ENCODE results near the gene MED13L.

MED13L gene

DNA sequence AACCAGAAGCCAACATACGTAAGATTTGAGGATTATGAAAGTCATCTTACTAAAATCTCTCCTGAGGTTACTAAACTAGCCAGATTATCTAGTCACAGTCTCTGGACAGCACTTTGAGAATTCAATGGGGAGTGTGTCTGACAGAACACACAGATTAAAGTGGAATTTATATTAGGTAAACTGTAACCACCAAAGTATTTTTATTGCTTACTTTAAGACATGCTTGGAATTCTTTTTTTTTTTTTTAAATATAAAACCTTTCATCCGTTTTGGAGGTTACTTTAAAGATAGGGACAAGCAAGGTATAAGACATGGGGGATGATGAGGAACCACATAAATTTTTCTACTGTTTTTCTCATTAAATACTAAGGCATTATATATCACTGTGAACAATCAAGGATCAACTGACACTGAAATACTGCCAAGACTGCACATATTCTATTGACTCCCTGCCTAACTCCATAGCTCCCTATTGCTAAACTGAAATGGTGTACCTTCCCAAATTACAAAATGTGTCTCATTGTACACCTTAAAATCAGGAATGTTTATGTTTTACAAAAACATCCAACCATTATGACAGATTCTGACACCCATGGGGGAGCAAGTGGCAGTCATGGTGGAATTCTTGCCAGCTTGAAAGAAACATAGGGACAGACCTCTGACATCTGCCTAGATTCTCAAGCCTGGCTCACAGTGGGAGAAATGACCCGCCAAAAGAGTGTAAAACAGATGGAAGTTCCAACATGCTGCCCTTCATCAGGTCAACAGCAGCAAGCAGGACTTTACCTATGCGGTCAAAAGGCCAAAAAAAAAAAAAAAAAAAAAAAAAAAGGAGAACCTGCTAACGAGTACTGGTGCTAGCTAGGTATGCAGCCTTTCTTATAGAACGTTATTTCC, 239.3 kb downstream of the MED13L start:
- TF ChIP-seq CTCF (IDR thresholded peaks at IDR 0.05), result no peak

DNA sequence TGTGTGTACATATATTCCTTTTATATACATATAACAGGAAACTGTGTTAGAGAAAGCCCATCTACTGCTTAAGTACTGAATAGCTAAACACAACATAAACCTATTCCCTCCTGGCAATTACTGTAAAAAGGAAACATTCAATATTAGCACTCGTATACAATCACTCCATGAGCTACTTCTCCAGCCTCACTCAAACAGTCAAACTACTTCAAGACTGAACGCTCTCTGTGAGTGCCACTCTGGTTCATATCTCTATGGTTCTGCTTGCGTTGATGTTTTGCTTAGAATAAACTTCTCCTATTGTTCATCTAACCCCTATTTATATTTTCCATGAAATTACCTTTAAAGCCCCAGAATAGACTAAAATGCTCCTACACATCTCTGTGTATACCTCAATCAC, 243.7 kb downstream of the MED13L start:
- no peak for TF ChIP-seq CTCF (IDR thresholded peaks at IDR 0.05)

DNA sequence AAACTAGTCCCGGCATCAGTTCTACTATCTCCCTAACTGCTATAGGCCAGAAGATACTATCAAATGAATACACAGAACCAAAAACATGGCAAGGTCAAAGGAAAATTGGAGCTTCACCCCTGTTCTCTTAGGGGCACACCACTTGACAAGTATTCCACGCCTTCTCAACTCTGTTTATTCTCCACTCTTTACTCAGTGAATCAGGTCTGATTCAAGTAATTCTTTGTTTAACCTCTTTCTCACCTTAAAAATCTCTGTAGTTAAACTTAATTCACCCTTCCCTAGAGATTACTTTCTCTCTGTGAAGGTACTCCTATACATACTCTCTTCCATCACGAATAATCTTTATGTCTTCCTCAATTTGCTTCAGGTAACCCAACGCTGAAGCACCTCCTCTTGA, 248.9 kb downstream of the MED13L start:
- TF ChIP-seq CTCF (IDR thresholded peaks at IDR 0.05), result no peak

DNA sequence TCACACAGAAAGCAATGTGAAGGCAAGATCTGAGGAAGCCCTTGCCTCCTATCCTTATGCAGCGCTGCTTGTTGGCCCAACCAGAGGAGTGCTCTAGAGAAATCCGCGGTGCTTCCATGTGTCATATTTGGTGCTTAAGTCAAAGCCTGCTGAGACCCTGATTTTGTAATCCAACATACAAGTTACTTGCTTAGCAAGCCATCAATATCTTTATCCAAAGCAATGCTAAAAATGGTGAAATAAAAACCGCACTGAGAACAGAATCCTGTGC, 250.0 kb downstream of the MED13L start:
- no peak for TF ChIP-seq CTCF (IDR thresholded peaks at IDR 0.05)

- no peak for TF ChIP-seq CTCF (IDR thresholded peaks at IDR 0.05)
Measured at GRCh38 chr12:116026768-116027550, 250.5 kb downstream of the MED13L start.

GRCh38 chr12:116026346-116026745, 251.1 kb downstream of the MED13L start:
- no peak for TF ChIP-seq CTCF (IDR thresholded peaks at IDR 0.05)

GRCh38 chr12:116024769-116025168, 252.7 kb downstream of the MED13L start:
- no peak for TF ChIP-seq CTCF (IDR thresholded peaks at IDR 0.05)
